DOHH2 (cell line): ENCODE results near the gene HDAC4.

Source experiments
- H3F3A ChIP-seq: fragments of 200-600 bp; sonication (generic), shearing (Covaris generic); 2 replicates; pipeline ENCODE4 v1.6.0; 2016; ENCODE audit warnings: antibody characterized with exemption, mild to moderate bottlenecking; ENCODE audit not compliant: control insufficient read depth, insufficient read depth
- H3K27ac ChIP-seq: fragments of 200-600 bp; sonication (generic); 2 replicates; pipeline ENCODE4 v1.5.1; 2014; ENCODE audit warnings: low read depth, mild to moderate bottlenecking, low read length, moderate library complexity
- H3K27me3 ChIP-seq: fragments of 200-600 bp; sonication (generic); 2 replicates; pipeline ENCODE4 v1.6.1; 2014; ENCODE audit warnings: mild to moderate bottlenecking, low read length, mixed read lengths; ENCODE audit not compliant: control insufficient read depth
- H3K36me3 ChIP-seq: fragments of 200-600 bp; sonication (generic); 2 replicates; pipeline ENCODE4 v1.6.1; 2014; ENCODE audit warnings: mild to moderate bottlenecking, low read length, moderate library complexity, mixed read lengths; ENCODE audit not compliant: control insufficient read depth
- H3K4me1 ChIP-seq: fragments of 200-600 bp; sonication (generic); 2 replicates; pipeline ENCODE4 v1.6.1; 2014; ENCODE audit warnings: mild to moderate bottlenecking, low read length, mixed read lengths; ENCODE audit not compliant: control insufficient read depth
- H3K4me2 ChIP-seq: fragments of 200-600 bp; sonication (generic); 2 replicates; pipeline ENCODE4 v1.6.0; 2014; ENCODE audit warnings: mild to moderate bottlenecking, low read length, moderate library complexity
- H3K4me3 ChIP-seq: fragments of 200-600 bp; sonication (generic); 2 replicates; pipeline ENCODE4 v1.5.1; 2014; ENCODE audit warnings: mild to moderate bottlenecking, low read length, mixed read lengths
- H3K79me2 ChIP-seq: fragments of 200-600 bp; sonication (generic); 2 replicates; pipeline ENCODE4 v1.6.1; 2014; ENCODE audit warnings: mild to moderate bottlenecking, low read length, mixed read lengths; ENCODE audit not compliant: control insufficient read depth
- H3K9me2 ChIP-seq: fragments of 200-600 bp; sonication (generic); replicated peaks from 2 replicates; pipeline ENCODE4 v1.6.1; 2014; ENCODE audit warnings: mild to moderate bottlenecking, low read length, mixed read lengths; ENCODE audit not compliant: control insufficient read depth
- H3K9me3 ChIP-seq: fragments of 200-600 bp; sonication (generic); 2 replicates; pipeline ENCODE4 v1.6.1; 2014; ENCODE audit warnings: antibody characterized with exemption, low read length, mixed read lengths; ENCODE audit not compliant: control insufficient read depth, insufficient read depth
- H4K20me1 ChIP-seq: fragments of 200-600 bp; sonication (generic); 2 replicates; pipeline ENCODE4 v1.6.0; 2014; ENCODE audit warnings: low read depth, mild to moderate bottlenecking, antibody characterized with exemption, low read length, moderate library complexity; ENCODE audit not compliant: control insufficient read depth, insufficient read depth
- CTCF ChIP-seq: fragments of 200-600 bp; sonication (generic); IDR thresholded peaks from one replicate; pipeline ENCODE4 v1.5.1; 2014; ENCODE audit warnings: antibody characterized with exemption, mild to moderate bottlenecking, low read depth, low read length; ENCODE audit not compliant: poor library complexity, severe bottlenecking
- EZH2phosphoT487 ChIP-seq: fragments of 200-600 bp; sonication (generic); IDR thresholded peaks from 2 replicates; pipeline ENCODE4 v1.6.1; 2017; ENCODE audit warnings: borderline replicate concordance, mild to moderate bottlenecking, antibody characterized with exemption, low read length, moderate library complexity, mixed read lengths

The HDAC4 gene

DNA sequence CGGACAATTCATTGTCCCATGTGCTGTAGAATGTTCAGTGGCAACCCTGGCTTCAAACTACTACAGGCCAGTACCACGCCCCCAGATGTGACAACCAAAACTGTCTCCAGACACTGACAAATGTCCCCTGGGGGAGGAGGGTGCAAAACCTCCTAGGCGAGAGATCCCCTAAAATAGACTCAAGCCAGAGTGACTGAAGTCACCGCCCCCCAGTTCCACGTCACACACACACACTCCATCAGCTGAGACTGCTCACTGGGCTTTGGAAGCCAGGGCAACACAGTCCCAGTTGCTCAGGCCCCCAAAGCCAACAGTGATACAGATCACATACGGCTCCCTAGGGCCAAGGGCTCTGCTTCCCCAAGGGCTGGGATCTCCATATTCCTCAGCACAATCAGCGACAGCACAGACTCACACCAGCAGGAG is 19.1 kb downstream of the HDAC4 start:
- H3K4me1 ChIP-seq, result peaks cover 23% of the 10 kb centered on the region
- H3F3A ChIP-seq, result peaks cover 6% of the 10 kb centered on the region
- H3K4me2 ChIP-seq, result peak overlapping the region; percentile 51
- peak overlapping the region; percentile 48 for H3K27ac ChIP-seq
- no peaks in the 10 kb centered on the region for H3K9me2 ChIP-seq
- no peaks in the 10 kb centered on the region for H3K36me3 ChIP-seq
- H3K27me3 ChIP-seq, result no peaks in the 10 kb centered on the region
- peak overlapping the region; percentile 29 for H3K4me3 ChIP-seq
- H3K9me3 ChIP-seq, result no peaks in the 10 kb centered on the region
- TF ChIP-seq EZH2phosphoT487 (no peak), CTCF (no peak)
- peaks cover 27% of the 10 kb centered on the region for H4K20me1 ChIP-seq
- H3K79me2 ChIP-seq, result no peaks in the 10 kb centered on the region

DNA sequence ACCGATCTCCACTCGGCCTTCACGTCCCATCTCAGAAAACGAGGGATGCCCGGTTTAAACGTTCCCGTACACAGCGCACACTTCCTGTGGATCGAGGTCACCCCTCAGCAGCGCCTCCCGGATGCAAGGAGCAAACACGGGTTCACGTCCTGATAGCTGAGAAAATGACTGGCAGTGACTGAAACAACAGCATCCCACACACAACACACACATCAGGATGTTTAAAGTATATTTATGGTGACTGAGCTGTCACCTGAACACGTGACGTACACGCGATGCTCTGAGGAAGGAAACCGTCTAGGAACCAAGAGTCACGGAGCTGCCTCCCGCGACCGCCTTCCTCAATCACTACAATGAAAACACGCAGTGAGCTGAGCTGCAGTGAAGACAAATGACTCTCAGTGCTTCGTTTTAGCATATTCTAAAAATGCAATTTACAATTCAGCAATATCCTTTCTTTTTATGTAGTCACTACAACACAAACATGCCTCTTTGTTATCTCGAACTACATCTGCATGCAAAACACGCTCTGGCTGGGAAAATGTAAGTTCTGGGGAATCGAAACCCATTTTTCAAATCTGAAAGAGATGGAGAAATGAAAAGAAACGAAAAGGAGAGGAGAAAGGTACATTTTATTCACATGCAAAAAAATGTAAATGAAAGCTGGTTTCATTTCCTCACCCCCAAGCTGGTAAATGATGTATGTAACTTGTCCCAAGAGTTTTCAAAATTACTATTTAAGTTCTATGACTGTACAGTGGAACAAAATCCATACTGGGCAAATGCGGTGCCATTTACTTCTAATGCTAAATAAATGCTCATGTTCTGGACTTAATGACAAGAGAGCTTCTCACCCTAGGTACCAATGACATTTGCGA is 19.8 kb downstream of the HDAC4 start:
- Histone ChIP-seq H3K4me1 (peaks cover 23% of the 10 kb centered on the region), H4K20me1 (peaks cover 27% of the 10 kb centered on the region), H3F3A (peaks cover 6% of the 10 kb centered on the region), H3K27me3 (no peaks in the 10 kb centered on the region), H3K9me2 (no peaks in the 10 kb centered on the region), H3K9me3 (no peaks in the 10 kb centered on the region), H3K36me3 (no peaks in the 10 kb centered on the region), H3K4me2 (peak overlapping the region; percentile 51), H3K79me2 (no peaks in the 10 kb centered on the region), H3K27ac (peak overlapping the region; percentile 48), H3K4me3 (peak overlapping the region; percentile 29)
- TF ChIP-seq CTCF (no peak), EZH2phosphoT487 (no peak)

- no peaks in the 10 kb centered on the region for H3K9me3 ChIP-seq
- no peak overlapping the region for H3K4me3 ChIP-seq
- H3K79me2 ChIP-seq, result no peaks in the 10 kb centered on the region
- peaks cover 6% of the 10 kb centered on the region for H3F3A ChIP-seq
- H3K9me2 ChIP-seq, result no peaks in the 10 kb centered on the region
- H3K27ac ChIP-seq, result no peak overlapping the region
- H3K4me1 ChIP-seq, result peaks cover 23% of the 10 kb centered on the region
- TF ChIP-seq EZH2phosphoT487 (no peak), CTCF (no peak)
- H4K20me1 ChIP-seq, result peaks cover 25% of the 10 kb centered on the region
- H3K36me3 ChIP-seq, result no peaks in the 10 kb centered on the region
- no peaks in the 10 kb centered on the region for H3K27me3 ChIP-seq
- no peak overlapping the region for H3K4me2 ChIP-seq
These were observed 21.1 kb downstream of the HDAC4 start for GRCh38 chr2:239379641-239380170.
